HCT116 (cell line): Measurements from ENCODE around the gene LRG1.
"Not testable (repeated sequence)": the region's sequence is repeated elsewhere in the genome, so short reads cannot be mapped to it uniquely, and the experiment has no call there.

ENCODE experiments used
- CEBPB ChIP-seq: IDR thresholded peaks from 2 replicates; pipeline ENCODE4 v1.6.1; 2012; ENCODE audit warnings: low read depth
- CTCF ChIP-seq, 3 experiments: fragments of 200-600 bp in 1 of 3; sonication (generic) in 1 of 3; IDR thresholded peaks in 2 of 3; conservative IDR thresholded peaks in 1 of 3; 2 replicates each; pipeline ENCODE4 v1.5.1; 2012 to 2017; ENCODE audit warnings: low read depth in 2 of 3, low read length in 2 of 3, antibody characterized with exemption in 1 of 3, borderline replicate concordance in 1 of 3, control low read depth in 1 of 3, mild to moderate bottlenecking in 1 of 3, mixed read lengths in 1 of 3, mixed run types in 1 of 3, moderate library complexity in 1 of 3; ENCODE audit not compliant: insufficient read depth in 1 of 3
- ELF1 ChIP-seq: IDR thresholded peaks from 2 replicates; pipeline ENCODE4 v1.6.1; 2012; ENCODE audit warnings: low read depth, borderline replicate concordance
- EZH2 ChIP-seq: fragments of 200-600 bp; sonication (generic); IDR thresholded peaks from 2 replicates; pipeline ENCODE4 v1.6.1; 2017; ENCODE audit warnings: antibody characterized with exemption, mixed run types
- JUND ChIP-seq: IDR thresholded peaks from 2 replicates; pipeline ENCODE4 v1.6.1; 2012
- MAX ChIP-seq: IDR thresholded peaks from 2 replicates; pipeline ENCODE4 v1.6.1; 2012
- POLR2A ChIP-seq: IDR thresholded peaks from 2 replicates; pipeline ENCODE4 v1.7.0; 2011; ENCODE audit warnings: borderline replicate concordance; ENCODE audit not compliant: insufficient read depth, insufficient read length; ENCODE audit errors: extremely low read depth
- RAD21 ChIP-seq: IDR thresholded peaks from 2 replicates; pipeline ENCODE4 v1.6.1; 2012; ENCODE audit warnings: low read depth, mild to moderate bottlenecking
- REST ChIP-seq: IDR thresholded peaks from 2 replicates; pipeline ENCODE4 v1.6.1; 2012; ENCODE audit warnings: low read depth
- YY1 ChIP-seq: IDR thresholded peaks from 2 replicates; pipeline ENCODE4 v1.6.1; 2011; ENCODE audit warnings: low read length, low read depth, moderate library complexity, mild to moderate bottlenecking; ENCODE audit not compliant: insufficient replicate concordance; ENCODE audit errors: extremely low read depth

- not testable (repeated sequence) for TF ChIP-seq REST; CTCF (IDR thresholded peaks at IDR 0.05 in 2 of 3, conservative IDR thresholded peaks at IDR 0.05 in 1 of 3; ENCODE audit: borderline replicate concordance in 1 of 3, insufficient read depth in 1 of 3, low read depth in 2 of 3, low read length in 2 of 3); YY1; MAX; POLR2A; CEBPB; EZH2; ELF1; RAD21; JUND
Observed at GRCh38 chr19:4541806-4542145, 1.9 kb upstream of the LRG1 start.
